Activated effector memory CD4-positive, alpha-beta T cell treated with anti-CD3 and anti-CD28 coated beads, Interleukin-2, amount 50 U/mL, for 16 hours (primary cell): ENCODE data around the gene PIEZO1.
"Not testable (repeated sequence)": the region's sequence is repeated elsewhere in the genome, so short reads cannot be mapped to it uniquely, and the experiment has no call there.

Experiments
- DNase-seq: peaks from one replicate; pipeline ENCODE4 v3.0.0-alpha.2; 2020

Gene PIEZO1, protein sequence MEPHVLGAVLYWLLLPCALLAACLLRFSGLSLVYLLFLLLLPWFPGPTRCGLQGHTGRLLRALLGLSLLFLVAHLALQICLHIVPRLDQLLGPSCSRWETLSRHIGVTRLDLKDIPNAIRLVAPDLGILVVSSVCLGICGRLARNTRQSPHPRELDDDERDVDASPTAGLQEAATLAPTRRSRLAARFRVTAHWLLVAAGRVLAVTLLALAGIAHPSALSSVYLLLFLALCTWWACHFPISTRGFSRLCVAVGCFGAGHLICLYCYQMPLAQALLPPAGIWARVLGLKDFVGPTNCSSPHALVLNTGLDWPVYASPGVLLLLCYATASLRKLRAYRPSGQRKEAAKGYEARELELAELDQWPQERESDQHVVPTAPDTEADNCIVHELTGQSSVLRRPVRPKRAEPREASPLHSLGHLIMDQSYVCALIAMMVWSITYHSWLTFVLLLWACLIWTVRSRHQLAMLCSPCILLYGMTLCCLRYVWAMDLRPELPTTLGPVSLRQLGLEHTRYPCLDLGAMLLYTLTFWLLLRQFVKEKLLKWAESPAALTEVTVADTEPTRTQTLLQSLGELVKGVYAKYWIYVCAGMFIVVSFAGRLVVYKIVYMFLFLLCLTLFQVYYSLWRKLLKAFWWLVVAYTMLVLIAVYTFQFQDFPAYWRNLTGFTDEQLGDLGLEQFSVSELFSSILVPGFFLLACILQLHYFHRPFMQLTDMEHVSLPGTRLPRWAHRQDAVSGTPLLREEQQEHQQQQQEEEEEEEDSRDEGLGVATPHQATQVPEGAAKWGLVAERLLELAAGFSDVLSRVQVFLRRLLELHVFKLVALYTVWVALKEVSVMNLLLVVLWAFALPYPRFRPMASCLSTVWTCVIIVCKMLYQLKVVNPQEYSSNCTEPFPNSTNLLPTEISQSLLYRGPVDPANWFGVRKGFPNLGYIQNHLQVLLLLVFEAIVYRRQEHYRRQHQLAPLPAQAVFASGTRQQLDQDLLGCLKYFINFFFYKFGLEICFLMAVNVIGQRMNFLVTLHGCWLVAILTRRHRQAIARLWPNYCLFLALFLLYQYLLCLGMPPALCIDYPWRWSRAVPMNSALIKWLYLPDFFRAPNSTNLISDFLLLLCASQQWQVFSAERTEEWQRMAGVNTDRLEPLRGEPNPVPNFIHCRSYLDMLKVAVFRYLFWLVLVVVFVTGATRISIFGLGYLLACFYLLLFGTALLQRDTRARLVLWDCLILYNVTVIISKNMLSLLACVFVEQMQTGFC (N-terminal part only)

DNA sequence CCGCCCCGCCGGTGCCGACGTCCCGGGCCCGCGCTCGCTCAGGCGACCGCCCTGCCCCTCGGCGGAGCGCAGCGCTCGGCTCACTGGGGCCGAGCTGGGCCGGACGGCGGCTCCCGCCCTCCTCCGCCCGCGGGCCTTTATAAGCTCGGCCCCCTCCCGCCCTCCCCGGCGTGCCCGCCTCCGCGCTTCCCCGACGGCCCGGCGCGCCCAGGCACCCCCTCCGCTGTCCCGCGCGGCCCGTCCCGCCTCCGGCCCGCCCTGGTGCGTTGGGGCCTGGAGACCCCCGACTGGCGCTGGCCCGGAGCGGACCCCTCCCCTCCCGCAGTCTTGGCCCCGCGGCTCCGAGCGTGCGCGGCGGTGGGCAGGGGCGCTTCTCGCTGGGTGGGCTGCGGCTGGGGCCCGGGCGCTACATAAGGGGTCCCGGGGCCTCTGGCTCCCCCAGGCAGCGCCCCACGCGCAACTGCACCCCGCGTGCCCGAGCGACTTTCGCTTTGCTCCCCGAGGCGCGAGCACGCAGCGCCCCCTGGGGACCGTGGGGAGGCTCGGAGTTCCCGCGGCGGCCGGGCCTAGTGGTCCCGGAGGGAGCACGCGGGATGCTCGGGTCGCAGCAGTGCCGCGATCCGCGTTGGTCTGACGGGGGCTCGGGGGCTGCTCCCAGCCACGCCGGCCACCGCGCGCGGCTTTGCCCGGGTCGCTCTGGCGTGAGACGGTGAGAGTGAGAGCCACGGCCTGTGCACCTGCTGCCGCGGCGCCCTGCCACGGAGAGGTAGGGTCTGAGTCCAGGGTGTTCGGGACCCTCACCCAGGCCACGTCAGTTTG is at the start of gene PIEZO1:
Gene PIEZO1, minus strand, starts transcription at position 115 of the 819 bp plus-strand sequence. CDS start 256 bp downstream, outside the sequence.
- DNase-seq: peak; percentile 94

- DNase-seq: no peak
These were observed 49.6 kb upstream of the PIEZO1 start for GRCh38 chr16:88834670-88835069.

GRCh38 chr16:88833086-88833485 is 48.1 kb upstream of the PIEZO1 start:
- no peak for DNase-seq

DNA sequence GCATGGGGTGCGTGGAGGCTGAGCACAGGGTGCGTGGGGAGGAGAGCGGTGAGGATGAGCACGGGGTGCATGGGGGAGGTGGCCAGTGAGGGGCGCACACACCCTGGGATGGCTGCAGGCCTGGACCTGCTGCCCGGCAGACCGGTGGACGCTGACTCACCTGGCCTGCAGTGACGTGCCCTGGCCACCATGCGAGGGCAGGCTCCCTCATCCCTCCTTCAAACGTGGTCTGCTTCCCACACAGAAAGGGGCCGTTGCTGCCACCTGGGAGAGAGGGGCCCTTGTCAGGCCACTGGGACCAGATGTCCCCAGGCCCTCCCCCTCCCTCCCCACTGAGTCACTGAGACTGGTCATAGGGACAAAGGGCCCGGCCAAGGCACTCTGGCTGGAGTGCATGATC is 46.8 kb upstream of the PIEZO1 start:
- DNase-seq: no peak

- DNase-seq: no peak
These were observed 45.8 kb upstream of the PIEZO1 start for GRCh38 chr16:88830783-88831182.

DNA sequence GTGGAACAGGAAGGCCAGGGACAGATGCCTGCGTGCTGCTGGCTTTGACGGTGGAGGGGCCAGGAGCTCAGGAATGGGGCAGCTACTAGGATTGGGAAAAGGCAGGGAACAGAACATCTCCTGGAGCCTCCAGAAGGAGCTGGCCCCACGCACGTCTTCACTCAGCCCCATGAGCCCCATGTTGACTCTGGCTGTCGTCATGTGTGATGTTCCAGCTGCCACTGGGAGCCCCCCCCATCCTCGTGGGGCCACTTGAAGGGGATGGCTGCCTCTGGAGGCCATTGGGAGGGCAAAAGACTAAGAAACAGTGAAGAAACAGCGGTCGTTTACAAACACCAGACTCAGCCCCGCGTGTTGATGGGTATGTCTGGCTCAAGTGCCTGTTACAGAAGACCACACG is 45.2 kb upstream of the PIEZO1 start:
- no peak for DNase-seq

DNA sequence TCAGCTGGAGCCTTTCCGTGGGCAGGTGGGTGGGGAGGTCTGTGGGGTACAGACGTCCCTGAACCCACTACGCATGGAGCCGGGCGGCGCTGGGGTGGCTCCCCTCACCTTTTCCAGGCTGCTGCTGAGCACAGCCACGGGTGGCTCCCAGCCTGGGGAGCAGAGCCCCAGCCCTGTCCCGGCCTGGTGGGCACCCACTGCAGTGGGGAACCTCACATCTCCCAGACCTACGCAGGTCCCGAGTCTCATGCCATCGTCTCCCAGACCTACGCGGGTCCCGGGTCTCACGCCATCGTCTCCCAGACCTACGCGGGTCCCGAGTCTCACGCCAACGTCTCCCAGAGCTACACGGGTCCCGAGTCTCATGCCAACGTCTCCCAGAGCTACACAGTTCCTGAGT is 43.7 kb upstream of the PIEZO1 start:
- no peak for DNase-seq

GRCh38 chr16:88827727-88828126 is 42.7 kb upstream of the PIEZO1 start:
- DNase-seq: no peak

- DNase-seq: no peak
These were observed 41.2 kb upstream of the PIEZO1 start for GRCh38 chr16:88826070-88826840.

DNA sequence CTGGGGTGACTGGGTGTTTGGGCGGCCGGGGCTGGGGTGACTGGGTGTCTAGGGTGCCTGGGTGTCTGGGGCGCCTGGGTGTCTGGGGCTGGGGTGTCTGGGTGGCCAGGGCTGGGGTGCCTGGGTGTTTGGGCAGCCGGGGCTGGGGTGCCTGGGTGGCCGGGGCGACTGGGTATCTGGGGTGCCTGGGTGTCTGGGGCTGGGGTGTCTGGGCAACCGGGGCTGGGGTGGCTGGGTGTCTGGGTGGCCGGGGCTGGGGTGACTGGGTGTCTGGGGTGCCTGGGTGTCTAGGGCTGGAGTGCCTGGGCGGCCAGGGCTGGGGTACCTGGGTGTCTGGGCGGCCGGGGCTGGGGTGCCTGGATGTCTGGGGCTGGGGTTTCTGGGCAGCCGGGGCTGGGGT is 40.1 kb upstream of the PIEZO1 start:
- DNase-seq: no peak

DNA sequence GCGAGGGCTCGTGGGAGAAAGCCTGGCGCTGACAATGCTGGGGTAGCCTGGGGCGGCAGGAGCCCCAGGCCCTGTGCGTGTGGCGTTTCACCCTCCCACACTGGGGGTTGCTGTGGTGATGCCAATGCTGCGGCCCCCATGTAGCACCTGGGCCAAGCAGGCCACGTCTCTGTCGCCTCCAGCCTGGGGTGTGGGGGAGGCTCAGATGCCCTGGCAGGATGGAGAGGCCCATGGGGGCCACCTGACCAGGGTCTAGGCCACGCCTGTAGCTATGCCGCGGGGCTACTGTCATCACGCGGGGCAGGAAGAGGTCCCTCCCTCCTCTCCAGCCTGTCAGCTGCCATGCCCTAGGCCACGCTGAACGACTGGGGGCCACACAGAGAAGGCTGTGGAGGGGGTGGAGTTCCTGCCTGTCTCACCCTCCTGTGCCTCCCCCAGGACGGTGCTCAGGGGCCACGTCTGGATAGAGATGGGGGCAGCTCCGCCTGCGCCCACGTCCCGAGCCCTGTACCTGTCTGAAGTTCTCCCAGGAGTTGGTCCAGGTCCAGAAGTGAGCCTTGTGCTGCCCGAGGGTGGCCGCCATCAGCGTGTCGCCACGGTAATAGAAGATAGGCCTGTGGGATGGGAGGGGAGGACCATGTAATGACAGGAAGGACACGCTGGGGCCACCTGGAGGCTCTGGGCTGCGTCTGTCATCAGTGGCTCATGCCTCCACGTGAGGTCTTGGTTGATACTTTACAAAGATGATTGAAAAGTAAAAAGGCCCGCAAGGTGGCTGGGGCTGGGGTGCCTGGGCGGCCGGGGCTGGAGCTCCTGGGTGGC is 39.4 kb upstream of the PIEZO1 start:
- DNase-seq: no peak

GRCh38 chr16:88823646-88824045 is 38.6 kb upstream of the PIEZO1 start:
- DNase-seq: not testable (repeated sequence)

DNA sequence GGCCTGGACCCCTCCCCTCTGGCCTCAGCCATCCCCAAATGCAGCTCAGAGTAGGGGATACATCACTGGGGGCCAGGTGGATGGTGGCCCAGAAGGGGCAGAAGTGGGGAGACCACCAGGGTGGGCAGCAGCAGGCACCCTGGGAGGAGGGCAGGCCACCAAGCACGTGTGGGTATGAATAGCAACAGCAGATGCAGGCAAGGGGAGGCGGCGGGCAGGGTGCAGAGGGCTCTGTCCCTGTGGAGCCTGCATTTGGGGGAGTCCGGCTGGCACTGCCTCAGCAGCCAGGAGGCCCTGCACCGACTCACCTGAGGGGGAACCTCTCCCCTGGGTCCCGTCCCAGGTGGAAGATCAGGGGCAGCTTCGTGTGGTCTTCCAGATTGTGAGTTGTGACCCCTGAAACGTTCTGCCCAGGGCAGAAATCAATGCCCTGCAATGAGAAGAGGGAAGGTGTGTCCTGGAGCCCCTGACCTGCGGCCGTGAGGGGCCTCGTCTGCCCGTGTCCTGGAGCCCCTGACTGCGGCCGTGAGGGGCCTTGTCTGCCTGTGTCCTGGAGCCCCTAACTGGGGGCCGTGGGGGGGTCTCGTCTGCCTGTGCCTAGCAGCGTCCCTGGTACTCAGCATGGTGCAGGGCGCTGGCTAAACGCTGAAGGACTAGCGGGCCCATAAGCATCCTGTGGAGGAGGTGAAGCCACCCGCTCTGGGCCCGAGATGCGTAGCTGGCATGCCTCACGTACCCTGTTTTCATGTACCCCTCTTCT is 37.4 kb upstream of the PIEZO1 start:
- no peak for DNase-seq

GRCh38 chr16:88821168-88821850 is 36.3 kb upstream of the PIEZO1 start:
- DNase-seq: no peak

DNA sequence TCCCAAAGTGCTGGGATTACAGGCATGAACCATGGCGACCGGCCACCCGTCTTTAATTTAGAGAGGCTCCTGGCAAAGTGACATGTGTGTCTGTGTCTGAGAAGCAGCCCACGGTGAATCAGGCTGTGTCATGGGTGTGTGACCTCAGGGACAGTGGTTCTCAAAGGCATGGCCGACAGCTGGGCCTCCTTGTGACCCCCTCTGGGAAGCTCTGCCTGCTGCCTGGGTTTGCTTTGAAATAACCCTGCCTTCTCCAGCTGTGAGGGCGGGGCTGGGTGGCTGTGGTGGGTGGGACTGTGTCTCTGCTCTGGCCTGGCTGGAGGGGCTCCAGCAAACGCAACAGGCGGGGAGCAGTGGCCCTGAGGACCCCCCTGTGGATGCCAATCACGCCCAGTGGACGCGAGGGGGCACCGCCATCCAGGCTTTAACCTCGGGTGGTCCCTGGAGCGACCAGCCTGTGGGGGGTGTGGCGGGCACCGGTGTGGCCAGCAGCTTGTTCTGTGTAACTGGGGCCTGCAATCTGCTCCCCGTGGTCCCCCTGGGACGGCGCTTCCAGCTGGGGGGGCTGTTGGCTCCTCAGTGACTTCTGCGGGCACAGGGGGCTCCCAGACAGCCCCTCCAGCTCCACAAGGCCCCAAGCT is 35.5 kb upstream of the PIEZO1 start:
- no peak for DNase-seq

DNA sequence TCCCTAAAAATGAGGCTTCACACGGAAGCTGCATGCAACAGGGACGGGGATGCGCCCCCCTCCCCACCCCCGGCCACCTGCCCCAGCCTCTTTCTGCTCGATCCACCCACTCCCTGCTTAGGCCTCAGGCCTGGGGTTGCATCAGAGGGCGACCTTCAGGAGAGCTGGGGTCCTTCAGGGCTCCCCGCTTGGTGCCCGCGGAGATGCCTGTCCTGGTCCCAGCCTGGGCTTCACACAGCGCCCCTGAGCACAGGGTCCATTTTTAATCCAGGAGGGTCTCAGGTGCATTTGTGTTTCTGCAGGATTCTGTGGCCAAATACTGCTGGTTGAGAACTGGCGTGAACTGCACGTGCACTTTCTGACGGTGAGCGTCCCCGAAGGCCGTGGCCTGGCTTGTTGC is 34.1 kb upstream of the PIEZO1 start:
- no peak for DNase-seq

GRCh38 chr16:88818575-88818874 is 33.5 kb upstream of the PIEZO1 start:
- DNase-seq: no peak

GRCh38 chr16:88817785-88818574 is 33.0 kb upstream of the PIEZO1 start:
- DNase-seq: no peak
